H54 (cell line): ENCODE data around the gene KLHL29.
A peak's percentile ranks its signal among the peaks of the same experiment; 100 is the strongest.

Experiments
- DNase-seq: peaks from one replicate; pipeline ENCODE4 v3.0.0; 2011; ENCODE audit warnings: low spot score, mixed read lengths; ENCODE audit not compliant: insufficient read length
- FAIRE-seq: peaks from 3 replicates; lab custom pipeline; 2011; peaks lifted over from hg19 to GRCh38; lab: Jason Lieb, UNC
- POLR2A ChIP-seq: IDR thresholded peaks from 2 replicates; pipeline ENCODE4 v1.6.1; 2011; ENCODE audit warnings: low read depth, mild to moderate bottlenecking, low read length

Gene KLHL29

DNA sequence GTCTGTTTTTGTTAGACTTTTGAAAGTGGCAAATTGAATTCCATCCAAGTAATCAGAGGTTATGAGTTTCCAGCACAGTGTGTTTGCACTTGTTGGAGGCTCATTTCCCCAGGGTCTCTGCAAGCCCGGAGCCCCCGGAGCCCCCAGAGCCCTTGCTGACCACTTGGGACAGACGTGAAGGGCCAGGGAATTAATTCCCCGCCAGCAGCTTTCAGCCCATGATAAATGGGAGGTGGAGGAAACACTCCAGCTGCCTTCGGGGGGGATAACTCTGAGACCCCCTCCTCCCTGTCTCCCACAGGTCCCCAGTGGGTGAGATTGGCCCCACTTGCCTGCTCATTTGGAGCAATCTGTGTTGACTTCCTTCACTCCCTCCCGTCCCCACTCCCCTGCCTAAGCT is 79.2 kb downstream of the KLHL29 start:
- no peak for FAIRE-seq
- DNase-seq = no peak
- no peak for TF ChIP-seq POLR2A

- no peak for TF ChIP-seq POLR2A
- no peak for DNase-seq
- no peak for FAIRE-seq
Observed at GRCh38 chr2:23464905-23465537, 80.0 kb downstream of the KLHL29 start.

- FAIRE-seq (no peak), DNase-seq (no peak)
- TF ChIP-seq POLR2A = no peak
Observed at GRCh38 chr2:23465936-23466335, 81.0 kb downstream of the KLHL29 start.

DNA sequence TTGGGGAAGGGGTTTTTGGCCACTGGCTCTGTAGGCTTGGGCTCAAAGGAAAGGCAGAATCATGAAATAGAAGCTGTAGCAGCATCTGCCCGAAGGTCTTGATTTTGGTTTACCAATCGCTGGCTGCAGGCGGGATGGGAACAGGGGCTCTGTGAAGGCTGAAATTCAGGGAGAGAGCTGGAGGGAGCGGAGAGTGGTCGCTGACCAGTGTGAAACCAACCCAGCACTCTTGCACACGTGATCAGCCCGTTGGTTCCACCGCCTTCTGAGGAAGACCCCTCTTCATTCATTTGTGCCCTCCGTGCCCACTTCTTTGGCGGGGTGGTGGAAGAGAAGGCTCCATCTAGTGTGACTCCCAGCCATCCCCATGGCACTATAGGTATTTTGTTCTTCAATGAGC is 82.6 kb downstream of the KLHL29 start:
- DNase-seq (no peak), FAIRE-seq (no peak)
- no peak for TF ChIP-seq POLR2A

DNA sequence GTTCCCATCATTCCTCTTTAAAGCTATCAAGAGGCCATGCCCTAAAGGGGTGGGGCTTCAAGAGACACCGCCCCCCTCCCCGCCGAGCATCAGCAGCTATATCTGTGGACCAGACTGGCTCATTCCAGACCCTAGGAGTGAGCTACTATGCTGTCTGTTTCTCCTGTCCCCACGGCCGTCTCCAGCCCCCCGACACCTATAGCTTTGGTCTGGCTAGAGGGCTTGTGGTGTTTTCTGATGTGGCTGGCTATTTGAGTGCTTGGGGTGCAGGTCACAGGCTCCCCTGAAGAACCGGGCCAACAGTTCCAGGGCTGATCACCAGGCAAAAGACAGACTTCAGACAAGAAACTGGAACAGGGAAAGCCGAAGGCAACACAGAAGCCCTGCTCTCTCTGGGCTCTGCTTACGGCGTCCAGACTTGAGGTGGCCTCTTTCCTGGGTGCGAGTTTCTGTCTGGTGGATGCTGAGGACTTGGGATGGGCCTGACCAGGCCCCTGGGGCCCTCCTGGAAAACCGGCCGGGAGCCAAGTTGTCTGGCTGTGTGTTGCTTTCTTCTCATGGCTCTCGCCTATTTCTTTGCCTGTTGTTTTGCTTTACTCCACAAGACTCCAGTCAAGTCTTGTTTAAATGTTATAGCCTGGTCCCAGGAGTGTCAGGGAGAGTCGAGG is 83.6 kb downstream of the KLHL29 start:
- DNase-seq (no peak), FAIRE-seq (no peak)
- no peak for TF ChIP-seq POLR2A

GRCh38 chr2:23469142-23469540 is 84.2 kb downstream of the KLHL29 start:
- no peak for TF ChIP-seq POLR2A
- no peak for FAIRE-seq
- no peak for DNase-seq

DNA sequence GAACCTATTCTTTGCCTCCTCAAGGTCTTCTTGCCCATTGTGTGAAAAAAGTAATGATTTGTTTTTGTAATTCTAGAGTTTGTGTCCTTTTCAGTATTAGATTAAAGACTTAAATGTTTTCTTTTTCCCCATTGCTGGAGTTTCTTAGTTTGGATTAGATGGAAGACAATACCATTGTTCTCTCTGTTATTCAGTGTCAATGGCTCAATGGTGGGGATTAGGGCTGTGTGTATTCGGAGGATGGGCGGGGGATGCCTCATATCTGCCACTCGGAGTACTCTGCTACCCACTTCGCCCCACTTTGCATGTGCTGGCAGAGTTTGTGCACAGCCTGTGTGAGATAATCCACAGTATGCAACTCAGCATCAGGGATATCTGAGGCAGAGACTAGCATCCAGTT is 90.1 kb downstream of the KLHL29 start:
- DNase-seq (no peak), FAIRE-seq (no peak)
- no peak for TF ChIP-seq POLR2A

DNA sequence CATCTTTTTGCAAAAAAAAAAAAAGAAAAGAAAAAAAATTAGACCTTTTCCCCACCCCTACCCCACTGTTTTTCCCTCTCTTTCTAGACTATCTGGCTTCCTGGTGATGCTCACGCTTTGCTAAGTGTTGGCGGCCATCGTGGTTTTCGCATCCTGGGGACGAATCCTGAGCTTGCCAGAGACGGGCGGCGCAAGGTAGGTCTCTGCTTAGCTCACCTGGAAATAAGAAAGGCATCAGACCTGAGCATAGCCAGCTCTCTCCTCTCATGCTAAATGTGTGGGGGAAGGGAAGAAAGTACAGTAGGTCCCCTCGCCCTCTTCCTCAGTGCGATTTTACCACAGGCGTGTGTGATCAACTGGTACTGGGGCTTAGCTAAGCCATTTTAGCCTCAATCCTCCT is 90.5 kb downstream of the KLHL29 start:
- FAIRE-seq (no peak), DNase-seq (no peak)
- TF ChIP-seq POLR2A = no peak

DNA sequence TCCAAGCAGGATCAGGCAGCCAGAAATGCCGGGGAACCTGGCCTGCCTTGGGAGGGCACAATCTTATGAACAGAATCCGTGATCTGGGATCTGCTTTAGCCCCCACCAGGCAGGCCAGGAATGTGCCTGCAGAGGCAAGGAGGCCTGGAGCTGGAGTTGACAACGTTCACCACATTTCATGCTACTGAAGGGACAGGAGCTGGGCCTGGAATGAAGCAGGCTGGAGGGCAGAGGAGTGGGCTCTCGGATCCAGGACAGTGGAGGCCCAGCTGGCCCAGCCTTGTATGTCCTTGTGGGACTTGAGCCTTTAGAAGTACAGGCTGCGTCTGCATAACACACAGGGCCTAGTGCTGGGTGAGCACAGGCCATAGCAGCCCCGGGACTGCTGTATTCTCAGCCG is 91.8 kb downstream of the KLHL29 start:
- DNase-seq (no peak), FAIRE-seq (no peak)
- TF ChIP-seq POLR2A = no peak

DNA sequence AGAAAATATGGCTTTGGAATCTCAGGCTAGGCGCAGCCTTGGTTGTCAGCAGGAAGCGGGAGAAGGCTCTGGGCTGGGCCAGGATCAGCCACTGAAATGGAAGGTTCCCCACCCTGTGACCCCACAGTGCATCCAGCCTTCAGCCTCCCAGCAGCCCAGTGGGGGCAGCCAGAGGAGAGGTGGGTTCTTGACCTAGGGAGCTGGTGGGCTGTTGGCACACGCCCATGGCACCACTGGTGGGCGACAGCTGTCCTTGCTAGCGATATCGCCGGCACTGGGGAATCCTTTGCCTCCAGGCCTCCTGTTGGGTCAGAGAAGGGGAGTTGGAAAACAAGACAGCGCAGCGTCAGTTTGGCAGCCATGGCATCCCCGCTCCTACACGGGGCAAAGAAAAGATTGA is 92.4 kb downstream of the KLHL29 start:
- no peak for TF ChIP-seq POLR2A
- no peak for FAIRE-seq
- DNase-seq = no peak

DNA sequence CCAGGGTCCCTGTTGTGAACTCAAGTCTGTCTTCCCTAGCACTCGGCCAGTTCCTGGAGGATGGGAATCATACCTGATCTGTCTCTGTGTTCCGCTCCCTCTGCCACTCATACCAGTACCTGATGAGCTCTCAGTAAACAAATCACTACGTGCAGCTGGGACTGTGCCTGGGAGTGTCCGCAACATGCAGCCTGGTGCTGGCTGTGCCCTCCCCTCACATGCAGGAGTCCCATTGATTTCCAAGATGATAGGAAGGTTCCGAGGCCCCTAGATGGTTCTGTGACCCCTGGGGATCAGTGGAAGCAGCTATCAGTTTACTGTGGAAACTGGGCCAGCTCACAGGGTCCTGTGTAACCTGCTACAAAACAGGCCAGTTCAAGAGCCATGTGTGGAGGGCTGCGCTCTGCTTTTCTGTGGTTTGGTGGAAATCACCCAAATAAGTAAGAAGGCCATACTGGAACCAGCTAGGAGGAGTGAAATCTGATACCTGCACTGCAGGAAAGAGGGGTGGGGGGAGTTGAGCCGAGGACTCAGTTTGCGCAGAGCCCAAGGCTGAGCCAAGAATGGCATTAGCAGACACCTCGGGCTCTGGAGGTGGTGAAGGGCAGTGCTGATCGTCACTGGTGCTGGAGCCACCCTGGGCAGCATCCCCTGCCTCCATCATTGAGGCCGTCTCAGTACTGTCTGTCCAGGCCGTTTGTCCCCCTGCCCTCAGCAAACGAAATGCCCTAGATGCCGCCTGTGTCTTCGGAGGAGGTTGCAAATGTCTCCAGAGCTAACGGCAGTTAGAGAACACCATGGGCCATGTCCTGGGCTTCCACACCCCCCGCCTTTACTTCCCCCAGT is 93.3 kb downstream of the KLHL29 start:
- DNase-seq = no peak

GRCh38 chr2:23478933-23479683 is 94.1 kb downstream of the KLHL29 start:
- DNase-seq = no peak
- no peak for TF ChIP-seq POLR2A
- no peak for FAIRE-seq

More for the DNA sequence above, 93.3 kb downstream of the KLHL29 start:
- TF ChIP-seq POLR2A = no peak
- no peak for FAIRE-seq

DNA sequence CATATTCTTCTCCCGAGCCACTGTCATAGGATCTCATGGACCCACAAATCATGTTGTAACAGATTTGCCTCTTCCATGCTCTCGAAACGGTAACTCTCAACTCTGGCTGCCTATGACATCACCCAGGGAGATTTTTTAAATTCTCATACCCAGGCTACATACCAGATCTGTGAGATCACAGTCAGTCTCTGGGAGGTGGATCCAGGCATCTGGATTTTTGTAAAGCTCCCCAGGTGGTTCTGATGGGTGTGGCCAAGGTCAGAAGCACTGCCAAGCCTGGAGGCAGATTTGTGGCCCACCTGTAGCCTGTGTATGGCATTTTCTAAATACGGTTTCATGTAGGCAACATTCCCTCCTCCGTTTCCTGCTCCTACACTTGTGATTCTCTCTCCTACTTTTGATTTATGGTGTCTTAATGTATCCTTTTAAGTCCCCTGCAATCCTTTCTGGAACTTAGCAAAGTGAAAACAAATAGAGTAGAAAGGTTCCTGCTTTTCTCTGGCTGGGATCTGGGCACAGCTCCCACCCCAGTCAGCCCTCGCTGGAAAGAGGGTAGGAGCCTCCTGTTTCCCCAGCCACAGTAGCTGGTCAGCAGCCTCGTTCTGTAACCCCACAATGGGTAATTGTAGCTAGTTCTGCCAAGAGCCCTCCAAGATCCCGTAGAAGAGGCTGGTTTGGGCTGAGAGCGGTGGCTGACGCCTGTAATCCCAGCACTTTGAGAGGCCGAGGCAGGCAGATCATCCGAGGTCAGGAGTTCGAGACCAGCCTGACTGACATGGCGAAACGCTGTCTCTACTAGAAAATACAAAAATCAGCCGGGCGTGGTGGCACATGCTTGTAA is 96.2 kb downstream of the KLHL29 start:
- TF ChIP-seq POLR2A = no peak
- DNase-seq (peak; percentile 82), FAIRE-seq (peak; percentile 87)
